GM21717 (cell line): ENCODE measurements around the gene NKD1.

Experiments used
- ATAC-seq: cut with Tn5 transposase; IDR thresholded peaks from one replicate; pipeline ENCODE4 v1.9.1; 2021; ENCODE audit warnings: mild to moderate bottlenecking, moderate library complexity; ENCODE audit not compliant: unreplicated experiment

The NKD1 gene

DNA sequence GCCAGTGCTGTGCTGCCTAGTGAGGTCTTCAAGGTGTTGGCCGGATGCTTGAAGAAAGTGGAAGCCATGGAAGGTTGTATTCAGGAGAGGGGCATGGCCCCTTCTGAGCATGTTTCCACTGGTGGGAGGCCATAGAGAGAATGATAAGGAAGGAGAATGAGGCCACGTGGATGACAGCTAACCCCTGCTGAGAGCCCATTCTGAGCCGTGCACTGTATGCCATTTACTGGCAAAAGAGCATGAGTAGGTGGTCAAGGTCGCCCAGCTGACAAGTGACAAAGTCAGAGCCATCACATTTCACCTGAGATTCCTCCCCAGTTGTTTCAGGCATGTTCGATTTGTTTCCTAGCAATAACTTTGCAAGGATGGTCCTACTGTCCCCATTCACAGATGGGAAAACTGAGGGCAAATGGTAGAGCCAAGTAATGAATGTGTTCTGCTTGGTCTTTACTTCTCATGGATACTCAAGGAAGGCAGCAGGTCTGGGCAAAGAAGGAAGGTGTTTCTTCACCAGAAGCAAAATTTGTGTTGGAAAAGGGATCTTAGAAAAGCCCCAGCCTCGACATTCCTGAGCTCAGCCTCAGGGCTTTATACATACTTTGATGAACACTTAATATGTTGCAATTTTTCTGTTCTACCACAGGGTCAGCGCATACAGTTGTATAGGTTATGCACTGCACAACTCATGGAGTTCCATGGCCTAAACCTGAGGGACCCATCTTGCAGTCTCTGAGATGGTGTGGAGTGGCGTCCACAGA lies 10.5 kb upstream of the NKD1 start:
- ATAC-seq: no peak

DNA sequence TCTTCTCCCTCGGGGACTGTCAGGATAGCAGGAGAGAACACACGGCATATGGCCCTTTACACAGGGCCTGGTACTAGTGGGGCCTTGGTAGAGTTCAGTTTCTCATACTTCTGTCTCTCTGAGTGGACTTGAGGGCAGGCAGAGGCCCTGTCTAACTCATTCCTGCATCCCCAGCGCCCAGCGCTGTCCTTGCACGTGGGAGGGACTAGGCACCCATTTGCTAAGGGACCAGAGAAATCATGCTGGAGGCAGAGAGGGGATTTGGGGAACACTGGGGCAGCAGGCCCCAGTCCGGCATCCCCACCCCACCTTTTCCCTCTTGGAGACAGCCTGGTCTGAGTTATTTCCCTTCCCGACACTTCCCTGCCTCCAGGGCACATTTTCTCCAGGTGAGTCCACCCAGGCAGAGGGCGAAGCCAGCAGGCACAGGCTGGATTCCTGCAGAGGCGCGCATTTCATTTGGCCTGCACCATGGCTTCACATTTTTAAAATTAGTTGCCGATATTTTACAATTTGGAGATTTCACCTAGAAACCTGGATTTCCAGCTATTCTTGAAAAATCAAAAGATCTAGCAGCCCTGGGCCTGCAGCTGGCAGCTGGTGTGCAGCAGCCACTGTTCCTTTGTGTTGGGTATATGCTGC lies 9.7 kb upstream of the NKD1 start:
- ATAC-seq: no peak

DNA sequence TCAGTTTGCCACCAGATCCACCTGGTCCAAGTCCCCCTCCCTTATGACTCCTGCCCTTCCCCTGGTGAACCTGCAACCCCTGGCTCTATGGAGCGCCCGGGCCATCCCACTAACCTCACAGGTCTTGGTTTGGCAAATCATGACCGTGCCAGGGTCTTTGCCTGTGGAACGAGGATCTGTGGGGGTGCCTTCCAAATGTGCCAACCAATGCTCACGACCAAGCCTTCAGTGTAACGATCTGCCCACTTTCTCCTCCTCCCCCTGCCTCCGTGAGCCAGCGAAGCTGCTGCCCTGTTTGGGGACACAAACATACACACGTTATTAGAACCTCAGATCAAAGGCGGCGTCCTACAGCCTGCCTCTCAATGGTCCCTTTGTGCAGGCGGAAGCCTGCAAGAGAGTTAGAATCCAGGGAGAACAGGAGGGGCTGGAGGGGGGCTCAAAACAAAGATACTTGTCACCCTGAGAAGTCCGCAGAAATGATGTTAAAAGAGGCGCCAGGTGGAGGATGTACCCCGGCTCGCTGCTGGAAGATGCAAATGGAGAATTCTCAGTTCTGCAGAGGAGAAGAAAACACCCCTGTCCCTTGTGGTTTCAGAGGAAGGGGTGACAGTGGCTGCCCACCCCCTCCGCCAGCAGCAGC lies 9.0 kb upstream of the NKD1 start:
- no peak for ATAC-seq

DNA sequence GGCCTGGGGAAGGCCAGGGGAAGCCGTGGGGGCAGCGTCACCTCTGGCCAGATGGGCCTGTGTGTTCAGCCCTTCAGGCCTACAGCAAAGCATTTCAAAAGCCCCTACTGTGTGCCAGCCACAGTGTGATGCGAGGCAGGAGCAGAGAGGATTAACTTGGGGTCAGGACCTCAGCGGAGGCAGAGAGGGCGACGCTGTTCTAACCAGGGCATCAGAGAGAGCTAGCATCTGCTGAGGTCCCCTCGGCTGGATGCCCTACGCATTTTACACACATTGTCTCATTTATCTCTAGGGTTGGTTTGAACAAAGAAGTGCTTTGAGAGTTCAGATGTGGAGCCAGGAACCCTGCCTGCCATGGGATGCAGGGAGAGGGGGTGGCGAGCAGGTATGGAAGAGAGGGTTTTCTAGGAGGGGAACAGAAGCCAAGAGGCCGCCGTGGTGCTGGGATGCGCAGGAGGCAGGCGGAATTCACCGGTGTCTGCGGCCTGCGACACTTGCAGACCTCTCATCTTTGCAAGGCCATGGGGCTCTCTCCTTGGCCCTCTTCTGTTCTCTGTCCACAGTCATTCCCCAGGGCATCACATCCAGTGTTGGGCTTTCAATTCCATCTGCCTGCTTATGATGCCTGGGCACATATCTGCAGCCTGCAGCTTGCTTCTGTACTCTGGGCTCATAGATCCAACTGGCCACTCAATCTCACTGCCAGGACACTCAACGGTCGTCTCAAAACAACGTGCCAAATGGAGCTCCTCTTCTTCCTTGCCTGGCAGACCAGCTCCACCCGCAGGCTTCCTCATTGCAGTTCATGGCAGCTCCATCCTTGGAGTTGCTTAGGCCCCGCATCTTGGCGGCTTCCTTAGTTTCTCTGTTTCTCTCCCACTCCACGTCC lies 8.1 kb upstream of the NKD1 start:
- ATAC-seq: no peak

DNA sequence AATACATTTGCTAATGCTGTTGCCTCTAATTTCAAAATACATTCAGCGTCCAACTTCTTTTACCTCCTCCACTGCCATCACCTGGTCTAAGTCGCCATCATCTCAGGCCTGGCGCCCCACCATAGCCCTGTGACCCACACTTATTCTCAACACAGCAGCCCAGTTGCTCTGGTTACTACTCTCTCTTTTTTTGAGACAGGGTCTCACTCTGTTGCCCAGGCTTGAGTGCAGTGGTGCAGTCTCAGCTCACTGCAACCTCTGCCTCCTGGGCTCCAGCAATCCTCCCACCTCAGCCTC lies 7.5 kb upstream of the NKD1 start:
- no peak for ATAC-seq

DNA sequence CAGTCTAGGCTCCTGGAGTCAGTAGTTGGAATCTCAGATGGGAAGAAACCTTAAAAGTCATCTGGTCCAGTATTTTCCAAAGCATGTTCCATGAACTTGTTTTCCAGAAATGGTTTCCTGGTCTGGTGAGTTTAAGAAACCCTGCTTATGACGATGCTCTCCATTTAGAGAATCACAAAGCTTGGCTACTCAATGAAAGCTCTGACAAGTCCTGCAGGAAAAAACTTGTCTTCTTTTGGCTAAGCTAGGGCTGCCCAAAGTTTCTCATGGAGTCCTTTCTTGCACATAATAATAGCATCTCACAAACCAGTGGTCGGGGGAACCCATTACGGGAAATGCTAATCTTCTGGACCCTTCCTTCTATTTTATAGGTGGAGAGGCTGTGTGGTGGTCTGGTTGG lies 5.5 kb upstream of the NKD1 start:
- no peak for ATAC-seq

DNA sequence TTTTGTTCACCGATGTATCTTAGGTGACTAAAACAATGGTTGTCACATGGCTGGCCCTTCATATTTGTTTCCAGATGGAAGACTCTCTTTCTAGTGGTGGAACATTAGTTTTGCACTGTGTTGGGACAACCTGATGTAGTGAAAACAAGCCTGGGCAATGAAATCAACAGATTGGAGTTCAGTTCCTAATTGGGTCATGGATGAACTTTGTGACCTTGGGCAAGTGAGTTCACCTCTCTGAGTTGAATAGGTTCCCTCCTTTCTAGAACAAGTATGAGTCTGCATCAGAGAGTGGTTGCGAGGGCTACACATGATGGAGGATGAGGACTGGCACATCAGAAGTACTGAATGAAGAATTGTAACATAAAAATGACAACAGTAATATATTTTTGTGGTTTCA lies 2.1 kb upstream of the NKD1 start:
- ATAC-seq: no peak

DNA sequence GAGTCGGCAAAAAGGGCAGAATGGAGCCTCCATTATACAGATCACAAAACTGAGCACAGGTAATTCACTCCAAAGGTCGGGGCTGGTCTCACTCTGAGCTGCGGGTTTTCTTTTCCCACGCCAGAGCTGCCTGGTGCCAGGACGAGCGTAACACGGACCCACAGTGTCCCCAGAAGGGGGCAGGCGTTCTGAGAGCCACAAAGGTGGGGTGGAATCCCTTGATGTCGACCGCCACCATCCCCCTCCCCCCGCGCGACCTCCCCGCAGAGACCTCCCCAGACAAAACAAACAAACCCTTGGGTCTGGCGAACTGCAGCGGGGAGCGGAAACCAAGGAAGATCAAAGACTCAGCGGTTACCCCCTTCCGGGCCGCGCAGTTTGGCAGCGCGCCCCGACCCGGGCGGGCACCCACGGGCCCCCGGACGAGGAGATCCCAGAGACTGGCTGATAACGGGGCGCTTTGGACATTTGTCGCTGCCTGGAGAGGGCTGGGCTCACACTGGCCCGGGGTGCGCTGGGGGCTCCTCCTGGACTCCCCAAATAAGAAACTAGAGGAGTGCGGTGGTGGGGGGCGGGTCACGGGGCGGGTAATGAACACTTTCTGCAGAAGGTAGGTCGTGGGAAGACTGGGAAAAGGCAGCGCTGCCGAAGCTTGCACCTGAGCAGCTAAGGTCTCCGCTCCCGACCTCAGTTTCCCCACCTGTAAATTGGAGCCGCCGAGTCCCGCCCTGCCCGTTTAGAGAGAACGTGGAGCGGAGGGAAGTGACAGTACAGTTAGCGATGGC lies 664 bp upstream of the NKD1 start:
- ATAC-seq: peak; percentile 46

DNA sequence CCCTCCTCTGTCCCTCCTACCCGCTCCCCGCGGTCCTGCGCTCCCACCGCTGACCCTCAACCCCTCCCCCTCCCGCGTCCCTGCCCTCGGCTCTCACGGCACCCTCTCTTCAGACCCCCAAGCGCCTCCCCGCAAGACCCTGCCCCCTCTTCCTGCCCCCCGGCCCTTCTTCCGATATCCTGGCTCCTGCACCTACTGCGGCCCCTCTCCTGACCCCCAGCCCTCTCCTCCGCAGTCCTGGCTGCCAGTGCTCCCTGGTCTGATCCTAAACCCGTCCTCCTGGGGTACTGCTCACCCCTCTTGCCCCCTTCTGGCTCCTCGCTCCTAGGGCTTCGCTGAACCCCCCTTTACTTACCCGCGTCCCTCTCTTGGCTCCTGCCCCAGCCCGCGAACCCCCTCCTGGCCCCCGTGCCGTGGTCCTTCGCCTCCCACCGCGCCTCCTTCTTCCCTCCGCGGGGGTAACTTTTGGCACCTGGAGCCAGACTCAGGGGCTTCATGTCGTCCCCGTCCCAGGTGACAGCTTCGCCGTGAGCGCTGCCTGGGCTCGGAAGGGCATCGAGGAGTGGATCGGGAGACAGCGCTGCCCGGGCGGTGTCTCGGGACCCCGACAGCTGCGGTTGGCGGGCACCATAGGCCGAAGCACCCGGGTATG lies 839 bp downstream of the NKD1 start:
- no peak for ATAC-seq

DNA sequence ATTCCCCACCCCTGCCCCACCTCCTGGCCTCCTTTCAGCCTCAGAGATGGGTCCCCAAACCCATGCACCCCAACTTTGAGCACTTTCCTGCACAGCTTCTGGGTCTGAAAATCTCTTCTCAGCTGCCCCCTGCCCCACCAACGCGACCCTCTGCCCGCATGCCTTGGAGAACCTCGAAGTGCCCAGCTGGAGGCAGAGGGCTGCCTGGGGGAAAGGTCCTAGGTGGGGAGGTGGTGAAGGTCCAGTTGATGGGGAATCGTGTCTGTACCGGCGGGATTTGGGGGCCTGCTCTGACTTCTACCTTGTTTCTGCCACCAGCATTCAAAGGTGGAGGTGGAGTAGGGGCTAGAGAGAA lies 1.3 kb downstream of the NKD1 start:
- no peak for ATAC-seq

DNA sequence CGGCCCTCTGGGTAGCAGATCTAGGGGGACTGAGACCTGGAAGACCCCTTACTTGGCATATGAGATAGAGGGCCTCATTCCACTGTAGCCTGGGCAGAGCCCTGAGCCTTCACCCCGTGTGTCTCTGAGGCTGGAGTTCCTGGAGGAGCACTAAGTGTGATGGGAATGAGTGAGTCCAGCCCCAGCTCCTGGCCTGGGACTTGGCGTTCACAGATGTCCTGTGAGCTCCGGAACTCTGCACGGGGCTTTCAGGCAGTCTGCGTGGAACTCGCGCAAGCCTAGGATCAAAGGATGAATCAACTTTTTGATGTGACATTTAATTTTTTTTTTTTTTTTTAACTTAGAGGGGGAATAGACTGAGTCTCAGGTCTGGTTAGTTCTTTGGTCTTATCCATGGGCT lies 1.8 kb downstream of the NKD1 start:
- no peak for ATAC-seq

DNA sequence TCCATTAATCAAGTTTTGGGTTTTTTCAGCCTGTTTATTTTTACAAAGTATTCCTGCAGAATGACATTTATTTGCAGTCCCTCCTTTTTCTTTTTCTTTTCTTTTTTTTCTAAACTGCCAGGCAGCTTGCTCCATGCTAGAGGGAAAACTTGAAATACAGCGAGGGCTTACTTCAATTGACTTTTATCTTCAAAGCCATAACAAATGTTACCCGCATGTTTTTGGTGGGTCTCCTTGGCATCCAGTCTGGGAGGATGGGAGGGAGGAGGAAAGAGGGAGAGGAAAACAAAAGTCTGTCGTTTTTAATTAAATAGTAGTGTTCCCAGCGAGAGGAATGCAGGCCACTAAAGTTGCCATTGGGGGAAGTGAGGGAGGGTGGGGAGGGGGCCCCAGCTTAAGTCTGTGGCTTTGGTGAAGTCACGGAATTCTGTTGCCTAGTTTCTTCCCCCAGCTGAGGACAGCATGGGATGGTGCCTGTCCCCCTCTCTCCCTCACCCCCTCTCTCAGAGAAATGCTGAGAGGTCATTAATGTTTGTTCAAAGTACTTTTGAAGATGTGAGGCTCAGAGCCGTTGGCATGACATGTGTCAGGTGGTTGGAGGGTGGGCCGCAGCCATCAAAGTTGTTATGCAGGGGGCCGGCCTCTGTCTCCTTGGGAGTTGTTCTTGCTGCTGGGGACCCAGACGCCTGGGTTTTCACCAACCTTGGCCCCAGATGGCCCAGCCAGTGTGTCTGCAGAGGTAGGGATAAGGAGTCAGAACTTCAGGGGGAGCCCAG lies 2.9 kb downstream of the NKD1 start:
- ATAC-seq: no peak

DNA sequence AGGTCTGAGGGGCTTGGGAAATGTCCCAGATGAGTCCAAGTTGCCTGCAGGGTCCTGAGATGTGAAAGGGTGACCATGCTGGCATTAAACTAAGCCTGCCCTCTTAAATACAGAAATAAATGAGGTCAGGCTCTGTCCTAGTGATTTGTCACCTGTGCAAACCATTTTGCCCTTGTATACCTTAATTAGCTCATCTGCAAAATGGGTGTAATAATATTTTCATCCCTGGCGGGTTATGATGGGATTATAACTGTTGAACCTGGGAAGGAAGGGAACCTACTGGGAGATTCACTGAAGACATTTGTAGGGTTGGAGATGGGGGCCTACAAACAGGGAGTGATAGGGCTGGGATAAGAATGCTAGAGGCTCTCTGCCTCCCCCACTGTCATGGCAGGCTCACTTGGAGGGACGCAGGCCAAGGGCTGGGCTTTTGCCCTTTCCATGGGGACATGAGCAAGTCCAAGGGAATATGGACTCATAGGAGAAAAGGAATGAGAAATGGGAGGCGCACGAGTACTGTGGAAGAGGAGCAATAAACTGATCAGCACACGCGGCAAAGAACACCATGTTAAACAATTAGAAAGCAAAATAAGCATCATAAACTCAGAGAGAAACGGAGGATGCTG lies 4.4 kb downstream of the NKD1 start:
- no peak for ATAC-seq

DNA sequence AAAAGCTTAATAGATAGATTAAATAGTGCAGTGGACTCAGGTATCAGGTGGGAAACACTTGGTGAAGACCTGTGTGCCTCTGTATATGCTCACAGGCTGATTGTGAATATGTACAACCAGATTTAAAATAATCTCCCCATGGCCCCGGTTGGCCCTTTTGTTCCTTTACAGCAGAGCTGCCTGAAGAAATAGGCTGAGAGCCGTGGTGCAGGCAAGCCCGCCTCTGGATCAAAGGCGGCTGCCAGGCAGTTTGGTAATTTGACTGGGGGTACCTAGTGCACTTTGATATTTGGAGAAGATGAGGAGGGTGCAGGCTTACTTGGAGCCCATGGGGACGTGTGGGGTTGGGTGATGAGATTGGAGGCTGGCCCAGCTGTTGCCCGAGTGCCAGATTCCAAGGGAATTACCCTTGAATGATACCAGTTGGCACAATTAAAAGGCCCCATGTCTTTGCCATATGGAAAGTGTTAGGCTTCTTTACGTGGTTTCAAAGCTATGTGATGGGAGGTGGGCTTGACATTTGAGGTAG lies 5.0 kb downstream of the NKD1 start:
- no peak for ATAC-seq

DNA sequence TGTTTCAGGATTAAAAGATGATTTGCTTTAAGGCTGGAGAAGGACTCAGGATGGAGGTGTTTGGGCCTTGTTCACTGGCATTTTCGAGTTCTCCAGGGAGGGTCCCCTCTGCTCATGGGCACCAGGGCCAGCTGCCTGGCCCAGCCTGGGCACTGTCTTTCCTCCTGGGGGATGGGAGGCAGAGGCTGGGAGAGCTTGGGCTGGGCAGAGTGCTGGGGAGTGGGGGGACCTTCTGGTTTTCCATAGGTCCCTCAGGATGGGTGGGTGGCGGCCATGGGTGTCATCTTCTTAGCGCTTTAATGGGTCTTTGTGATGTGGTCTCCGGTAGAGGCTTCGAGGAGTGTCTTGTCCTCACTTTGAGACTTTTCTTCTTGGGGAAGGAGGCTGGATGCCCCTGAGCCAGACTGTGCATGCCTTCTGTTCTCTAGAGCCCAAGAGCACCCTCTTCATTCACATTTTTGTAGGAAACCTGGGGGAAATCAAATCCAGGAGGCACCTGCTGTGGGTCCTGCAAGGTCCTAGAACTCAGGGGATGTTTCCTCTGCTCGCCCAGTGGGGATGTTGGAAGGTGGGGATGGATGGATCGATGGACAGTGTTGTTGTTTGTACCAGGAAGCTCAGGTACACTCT lies 5.7 kb downstream of the NKD1 start:
- no peak for ATAC-seq

DNA sequence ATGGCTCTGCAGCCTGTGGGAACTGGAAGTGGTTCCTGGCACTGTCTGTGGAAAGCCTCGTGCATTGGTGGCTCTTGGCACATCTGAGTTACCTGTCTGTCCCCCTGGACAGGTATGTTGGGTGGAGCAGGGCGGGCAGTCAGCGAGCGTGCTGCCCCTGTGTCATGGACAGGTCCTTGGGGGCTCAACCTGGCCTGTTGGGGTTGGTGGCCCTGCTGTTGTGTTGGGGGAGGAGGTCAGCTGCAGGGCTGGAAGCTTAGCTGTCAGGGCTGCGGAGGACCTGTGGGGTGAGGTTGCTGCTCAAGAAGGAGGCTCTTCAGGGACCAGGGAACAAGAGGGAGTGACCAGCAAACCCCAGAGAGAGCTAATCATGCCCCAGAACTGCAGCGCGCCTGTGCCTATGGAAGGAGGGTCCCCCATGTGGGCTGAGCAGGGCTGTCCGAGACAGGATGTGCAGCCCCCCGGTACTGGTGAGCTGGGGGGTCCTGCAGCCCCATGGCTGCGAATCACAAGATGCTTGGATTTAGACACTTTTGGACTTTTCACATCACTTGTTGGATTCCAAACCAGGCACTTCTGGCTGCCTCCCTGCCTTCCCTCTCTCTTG lies 7.2 kb downstream of the NKD1 start:
- no peak for ATAC-seq

DNA sequence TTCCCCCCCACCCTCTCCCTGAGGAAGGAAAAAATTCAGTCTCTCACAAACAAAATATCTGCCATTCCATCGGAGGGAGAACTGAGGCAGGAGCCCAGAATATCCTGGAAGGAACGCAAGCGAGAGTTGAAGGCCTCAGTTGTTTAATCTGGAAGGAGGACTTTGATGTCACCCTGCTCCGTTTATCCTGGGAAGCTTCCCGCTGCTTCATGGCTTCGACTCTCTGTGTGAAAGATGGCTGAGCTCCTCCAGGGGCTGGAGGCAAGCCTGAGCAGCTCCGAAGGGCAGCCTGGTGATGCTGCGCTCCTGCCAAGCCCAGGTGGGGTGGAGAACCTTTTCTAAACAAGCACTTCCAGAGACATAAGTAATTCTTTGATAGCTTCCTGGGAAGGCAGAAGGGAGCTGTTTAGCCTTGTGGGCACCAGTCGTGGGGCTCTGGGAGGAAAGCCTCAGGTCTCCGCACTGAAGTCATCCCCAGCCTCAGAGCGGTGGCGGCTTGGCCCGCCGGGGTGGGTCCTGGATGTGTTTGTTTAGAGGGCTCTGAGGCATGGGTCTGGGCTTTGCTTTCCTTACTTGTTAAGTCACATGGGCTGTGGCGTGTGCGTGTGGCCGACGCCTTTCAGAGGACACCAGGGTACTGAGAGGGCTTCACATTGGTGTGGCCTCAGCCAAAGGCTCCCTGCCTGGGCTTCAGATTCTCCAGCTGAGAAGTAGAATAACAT lies 7.9 kb downstream of the NKD1 start:
- ATAC-seq: no peak
